ENCODE data around the gene TSC2. TPM values are rescaled to one million over a fixed set of nuclear protein-coding genes. Genes with fewer than 3 reads are reported as not detected.
A peak's percentile ranks its signal among the peaks of the same experiment; 100 is the strongest.

TSC2 gene
- total RNA-seq, 2 donors from 2014 or later: 75.3 to 143 TPM

- peak within 1 kb of the TSS; percentile 66 to 76 for H3K9ac ChIP-seq (ENCODE audit: low read depth in 2 of 2, low read length in 2 of 2)
- no peak for DNase-seq
- intact Hi-C loops (cut with DNase I): loop anchor here (10.0 kb wide), 1 partner anchor 58 kb away; no protein-coding TSS in a partner anchor
- TF ChIP-seq, protein P1, sequence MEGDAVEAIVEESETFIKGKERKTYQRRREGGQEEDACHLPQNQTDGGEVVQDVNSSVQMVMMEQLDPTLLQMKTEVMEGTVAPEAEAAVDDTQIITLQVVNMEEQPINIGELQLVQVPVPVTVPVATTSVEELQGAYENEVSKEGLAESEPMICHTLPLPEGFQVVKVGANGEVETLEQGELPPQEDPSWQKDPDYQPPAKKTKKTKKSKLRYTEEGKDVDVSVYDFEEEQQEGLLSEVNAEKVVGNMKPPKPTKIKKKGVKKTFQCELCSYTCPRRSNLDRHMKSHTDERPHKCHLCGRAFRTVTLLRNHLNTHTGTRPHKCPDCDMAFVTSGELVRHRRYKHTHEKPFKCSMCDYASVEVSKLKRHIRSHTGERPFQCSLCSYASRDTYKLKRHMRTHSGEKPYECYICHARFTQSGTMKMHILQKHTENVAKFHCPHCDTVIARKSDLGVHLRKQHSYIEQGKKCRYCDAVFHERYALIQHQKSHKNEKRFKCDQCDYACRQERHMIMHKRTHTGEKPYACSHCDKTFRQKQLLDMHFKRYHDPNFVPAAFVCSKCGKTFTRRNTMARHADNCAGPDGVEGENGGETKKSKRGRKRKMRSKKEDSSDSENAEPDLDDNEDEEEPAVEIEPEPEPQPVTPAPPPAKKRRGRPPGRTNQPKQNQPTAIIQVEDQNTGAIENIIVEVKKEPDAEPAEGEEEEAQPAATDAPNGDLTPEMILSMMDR (IDR thresholded peaks at IDR 0.05): no peak
- peak within 1 kb of the TSS; percentile 66 for H3K4me3 ChIP-seq
- H3K4me1 ChIP-seq: peaks cover 3% of the 10 kb centered on the region
- H3K9me3 ChIP-seq: no peaks in the 10 kb centered on the region
- H3K36me3 ChIP-seq: no peaks in the 10 kb centered on the region
- no peaks in the 10 kb centered on the region for H3K27me3 ChIP-seq
- peak within 1 kb of the TSS; percentile 53 for H3K27ac ChIP-seq
Observed at GRCh38 chr16:2026461-2027023, 21.2 kb upstream of the TSC2 start, which contains the start of gene NHERF2. TSS of gene NHERF2 (plus strand) at chr16:2026902. CDS start at chr16:2027006, 104 bp downstream.

GRCh38 chr16:2027024-2028010, 20.5 kb upstream of the TSC2 start:
- no peaks in the 10 kb centered on the region for H3K9me3 ChIP-seq
- H3K36me3 ChIP-seq: no peaks in the 10 kb centered on the region
- intact Hi-C loops (cut with DNase I): loop anchor here (10.0 kb wide), 1 partner anchor 57 kb away; no protein-coding TSS in a partner anchor
- TF ChIP-seq, protein P1 (IDR thresholded peaks at IDR 0.05): no peak
- peak overlapping the region; percentile 47 for H3K27ac ChIP-seq
- no peaks in the 10 kb centered on the region for H3K27me3 ChIP-seq
- peak overlapping the region; percentile 66 to 76 for H3K9ac ChIP-seq (ENCODE audit: low read depth in 2 of 2, low read length in 2 of 2)
- no peak for DNase-seq
- peaks cover 3% of the 10 kb centered on the region for H3K4me1 ChIP-seq
- H3K4me3 ChIP-seq: peak overlapping the region; percentile 66

- intact Hi-C loops (cut with DNase I): loop anchor here (10.0 kb wide), 1 partner anchor 57 kb away; no protein-coding TSS in a partner anchor
- Histone ChIP-seq H3K4me1 (no peaks in the 10 kb centered on the region), H3K9me3 (no peaks in the 10 kb centered on the region), H3K4me3 (peak overlapping the region; percentile 66), H3K27me3 (no peaks in the 10 kb centered on the region), H3K27ac (no peak overlapping the region), H3K36me3 (no peaks in the 10 kb centered on the region), H3K9ac (ENCODE audit: low read depth in 2 of 2, low read length in 2 of 2) (peak overlapping the region; percentile 50 to 76)
- TF ChIP-seq, protein P1 (IDR thresholded peaks at IDR 0.05): no peak
- no peak for DNase-seq
Observed at GRCh38 chr16:2028146-2028545, 19.6 kb upstream of the TSC2 start.

DNA sequence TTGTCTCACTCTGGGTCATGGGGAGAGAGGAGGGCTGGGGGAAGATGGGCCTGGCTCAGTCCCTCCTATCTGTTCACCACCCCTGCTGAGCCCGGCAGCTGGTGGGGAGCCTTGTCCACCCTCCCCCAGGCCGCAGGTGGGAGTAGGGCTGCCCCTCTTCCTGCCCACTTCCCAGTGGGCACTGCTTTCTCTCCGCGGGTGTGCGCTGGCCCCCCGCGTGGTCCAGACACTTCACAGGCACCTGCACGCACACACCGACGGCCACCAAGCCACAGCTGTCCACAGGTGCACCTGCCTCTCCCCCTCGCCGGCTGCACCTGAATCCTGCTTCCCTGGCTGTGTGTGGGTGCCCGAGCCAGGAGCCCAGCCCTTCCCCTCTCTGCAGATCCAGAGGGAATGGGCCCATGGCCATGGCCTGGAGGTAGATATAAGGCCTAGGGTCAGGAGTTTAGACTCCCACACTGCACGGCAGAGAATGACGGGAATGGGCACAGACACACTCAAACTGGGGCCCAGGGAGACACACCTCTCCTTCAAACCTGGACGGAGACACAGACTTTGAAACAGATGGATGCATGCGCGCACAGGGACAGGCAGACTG, 19.1 kb upstream of the TSC2 start:
- peak overlapping the region; percentile 2 to 76 for H3K9ac ChIP-seq (ENCODE audit: low read depth in 2 of 2, low read length in 2 of 2)
- no peak for DNase-seq
- no peak overlapping the region for H3K27ac ChIP-seq
- H3K27me3 ChIP-seq: no peaks in the 10 kb centered on the region
- TF ChIP-seq, protein P1 (IDR thresholded peaks at IDR 0.05): no peak
- intact Hi-C loops (cut with DNase I): loop anchor here (10.0 kb wide), 1 partner anchor 56 kb away; no protein-coding TSS in a partner anchor
- H3K9me3 ChIP-seq: no peaks in the 10 kb centered on the region
- no peaks in the 10 kb centered on the region for H3K36me3 ChIP-seq
- peak overlapping the region; percentile 66 for H3K4me3 ChIP-seq
- H3K4me1 ChIP-seq: no peaks in the 10 kb centered on the region

- DNase-seq: no peak
- H3K9me3 ChIP-seq: no peaks in the 10 kb centered on the region
- TF ChIP-seq, protein P1 (IDR thresholded peaks at IDR 0.05): no peak
- H3K36me3 ChIP-seq: no peaks in the 10 kb centered on the region
- H3K27me3 ChIP-seq: no peaks in the 10 kb centered on the region
- intact Hi-C loops (cut with DNase I): loop anchor here (10.0 kb wide), 1 partner anchor 55 kb away; no protein-coding TSS in a partner anchor
- no peak overlapping the region for H3K4me3 ChIP-seq
- no peak overlapping the region for H3K9ac ChIP-seq (ENCODE audit: low read depth in 2 of 2, low read length in 2 of 2)
- H3K4me1 ChIP-seq: no peaks in the 10 kb centered on the region
- H3K27ac ChIP-seq: no peak overlapping the region
Observed at GRCh38 chr16:2029350-2029749, 18.4 kb upstream of the TSC2 start.

All from colonic mucosa (tissue), 4 donors.